Neural progenitor cell (in vitro differentiated cells): Measurements from ENCODE around the gene GTPBP1. TPM values are rescaled to one million over a fixed set of nuclear protein-coding genes. Genes with fewer than 3 reads are reported as not detected.

Experiments used
- DNase-seq: peaks from one replicate; pipeline ENCODE4 v3.0.0-alpha.2; 2016; ENCODE audit warnings: low spot score
- H2AFZ ChIP-seq: fragments of 200-600 bp; sonication (generic); replicated peaks from 2 replicates; pipeline ENCODE4 v1.6.1; 2016; ENCODE audit warnings: antibody characterized with exemption
- H3F3A ChIP-seq: fragments of 200-600 bp; sonication (generic); 2 replicates; pipeline ENCODE4 v1.6.1; 2016; ENCODE audit warnings: antibody characterized with exemption, low read depth
- H3K27ac ChIP-seq: fragments of 200-600 bp; sonication (generic); 2 replicates; pipeline ENCODE4 v1.5.1; 2016; ENCODE audit warnings: mild to moderate bottlenecking
- H3K27me3 ChIP-seq: fragments of 200-600 bp; sonication (generic); 2 replicates; pipeline ENCODE4 v1.6.1; 2016; ENCODE audit warnings: mild to moderate bottlenecking, moderate library complexity
- H3K36me3 ChIP-seq: fragments of 200-600 bp; sonication (generic); 2 replicates; pipeline ENCODE4 v1.5.1; 2016
- H3K4me1 ChIP-seq: fragments of 200-600 bp; sonication (generic); 2 replicates; pipeline ENCODE4 v1.6.1; 2016; ENCODE audit warnings: mixed run types
- H3K4me2 ChIP-seq: fragments of 200-600 bp; sonication (generic); 2 replicates; pipeline ENCODE4 v1.6.1; 2016
- H3K4me3 ChIP-seq: fragments of 200-600 bp; sonication (generic); 2 replicates; pipeline ENCODE4 v1.5.1; 2016
- H3K79me2 ChIP-seq: fragments of 200-600 bp; sonication (generic); 2 replicates; pipeline ENCODE4 v1.6.1; 2016; ENCODE audit warnings: low read depth
- H3K9ac ChIP-seq: fragments of 200-600 bp; sonication (generic); 2 replicates; pipeline ENCODE4 v1.6.1; 2016
- H3K9me3 ChIP-seq: fragments of 200-600 bp; sonication (generic); 2 replicates; pipeline ENCODE4 v1.5.1; 2016; ENCODE audit warnings: low read depth
- H4K20me1 ChIP-seq: fragments of 200-600 bp; sonication (generic); 2 replicates; pipeline ENCODE4 v1.6.1; 2016; ENCODE audit warnings: low read depth
- H3K27ac Mint-ChIP-seq: 3 replicates; pipeline ENCODE4 v1.8.0; 2021; ENCODE audit warnings: mixed read lengths
- H3K27me3 Mint-ChIP-seq: 2 replicates; pipeline ENCODE4 v1.8.0; 2022; ENCODE audit warnings: low read depth, mild to moderate bottlenecking, inconsistent platforms, moderate library complexity, mixed read lengths; ENCODE audit not compliant: insufficient read depth
- H3K36me3 Mint-ChIP-seq: 3 replicates; pipeline ENCODE4 v1.8.0; 2021; ENCODE audit warnings: mixed read lengths
- H3K4me1 Mint-ChIP-seq: 3 replicates; pipeline ENCODE4 v1.8.0; 2021; ENCODE audit warnings: mixed read lengths
- H3K4me3 Mint-ChIP-seq: 3 replicates; pipeline ENCODE4 v1.8.0; 2021; ENCODE audit warnings: mild to moderate bottlenecking, moderate library complexity, mixed read lengths
- H3K9me3 Mint-ChIP-seq: 3 replicates; pipeline ENCODE4 v1.8.0; 2020; ENCODE audit warnings: mixed read lengths
- CTCF ChIP-seq: fragments of 200-600 bp; sonication (generic); IDR thresholded peaks from 2 replicates; pipeline ENCODE4 v1.5.1; 2017; ENCODE audit warnings: antibody characterized with exemption, mild to moderate bottlenecking
- EZH2 ChIP-seq: fragments of 200-600 bp; sonication (generic); IDR thresholded peaks from 2 replicates; pipeline ENCODE4 v1.6.1; 2017; ENCODE audit warnings: antibody characterized with exemption, mild to moderate bottlenecking, moderate library complexity
- EZH2phosphoT487 ChIP-seq: fragments of 200-600 bp; sonication (generic); IDR thresholded peaks from 2 replicates; pipeline ENCODE4 v1.6.1; 2017; ENCODE audit warnings: antibody characterized with exemption
- total RNA-seq: library from RNA; depleted of rRNA; stranded (reverse); fragments of >200 nt; gene quantifications from 2 replicates; pipeline ENCODE4 v1.2.3, GENCODE V29; 2015; ENCODE audit warnings: low replicate concordance

Gene GTPBP1
- total RNA-seq, 1 donor from 2014 or later, result 40.8 TPM

DNA sequence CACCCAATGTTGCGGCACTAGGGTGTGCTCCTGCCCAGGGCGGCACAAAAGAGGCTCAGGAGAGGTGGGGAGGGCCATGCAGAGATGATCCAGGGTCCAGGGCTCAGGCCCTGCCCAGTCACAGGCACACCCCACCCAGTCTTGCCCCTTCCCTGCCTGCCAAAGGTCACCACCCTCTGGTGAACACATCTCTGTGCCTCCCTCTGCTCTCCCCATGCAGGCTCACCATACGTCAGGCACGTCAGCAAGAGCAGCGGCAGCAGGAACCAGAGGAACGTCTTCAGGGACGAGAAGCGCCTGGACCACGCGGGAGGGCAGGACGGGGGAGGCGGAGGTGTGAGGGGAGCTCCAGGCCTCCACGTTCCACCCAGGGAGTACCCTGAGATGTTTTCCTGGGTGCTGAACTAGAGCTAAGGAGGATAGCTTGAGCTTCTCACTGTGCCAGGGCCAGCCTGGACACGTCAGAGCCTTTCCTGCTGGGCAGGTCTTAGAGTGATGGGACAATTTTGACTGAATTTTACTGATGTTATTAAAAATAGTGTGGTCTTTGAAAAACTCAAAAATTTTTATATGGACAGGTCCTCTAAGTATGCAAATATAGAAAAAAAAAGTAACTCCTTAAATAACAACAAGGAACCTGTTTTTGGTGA, 42.9 kb downstream of the GTPBP1 start:
- H3K9me3 ChIP-seq, result no peaks in the 10 kb centered on the region
- no peak overlapping the region for H3K4me2 ChIP-seq
- no peak overlapping the region for H2AFZ ChIP-seq
- peaks cover 1% of the 10 kb centered on the region for H3F3A ChIP-seq
- H3K79me2 ChIP-seq, result no peaks in the 10 kb centered on the region
- H3K36me3 Mint-ChIP-seq, result peaks cover 19% of the 10 kb centered on the region
- H3K27me3 ChIP-seq, result no peaks in the 10 kb centered on the region
- no peaks in the 10 kb centered on the region for H3K36me3 ChIP-seq
- H4K20me1 ChIP-seq, result peaks cover 4% of the 10 kb centered on the region
- H3K9me3 Mint-ChIP-seq, result no peaks in the 10 kb centered on the region
- H3K4me3 Mint-ChIP-seq, result no peak overlapping the region
- no peaks in the 10 kb centered on the region for H3K4me1 ChIP-seq
- no peak overlapping the region for H3K27ac ChIP-seq
- H3K4me3 ChIP-seq, result no peak overlapping the region
- no peak for TF ChIP-seq EZH2phosphoT487
- no peak for TF ChIP-seq EZH2
- no peak for TF ChIP-seq CTCF
- no peak overlapping the region for H3K27ac Mint-ChIP-seq
- peaks cover 5% of the 10 kb centered on the region for H3K27me3 Mint-ChIP-seq
- DNase-seq, result no peak
- no peak overlapping the region for H3K9ac ChIP-seq
- H3K4me1 Mint-ChIP-seq, result no peaks in the 10 kb centered on the region

- Mint-ChIP-seq H3K36me3 (peaks cover 15% of the 10 kb centered on the region), H3K4me3 (no peak overlapping the region), H3K4me1 (peaks cover 12% of the 10 kb centered on the region), H3K9me3 (no peaks in the 10 kb centered on the region), H3K27me3 (peaks cover 5% of the 10 kb centered on the region), H3K27ac (no peak overlapping the region)
- Histone ChIP-seq H3K79me2 (no peaks in the 10 kb centered on the region), H3K4me1 (peaks cover 13% of the 10 kb centered on the region), H3K36me3 (no peaks in the 10 kb centered on the region), H3K4me2 (no peak overlapping the region), H4K20me1 (peaks cover 12% of the 10 kb centered on the region), H3K4me3 (no peak overlapping the region), H3K9ac (no peak overlapping the region), H3K27me3 (no peaks in the 10 kb centered on the region), H3K9me3 (no peaks in the 10 kb centered on the region), H3K27ac (no peak overlapping the region), H3F3A (peaks cover 16% of the 10 kb centered on the region), H2AFZ (no peak overlapping the region)
- no peak for DNase-seq
- TF ChIP-seq CTCF, result no peak
- TF ChIP-seq EZH2, result no peak
- TF ChIP-seq EZH2phosphoT487, result no peak
Measured at GRCh38 chr22:38750104-38750503, 44.4 kb downstream of the GTPBP1 start.

- H3K36me3 ChIP-seq, result no peaks in the 10 kb centered on the region
- DNase-seq, result no peak
- no peak for TF ChIP-seq CTCF
- no peak for TF ChIP-seq EZH2phosphoT487
- TF ChIP-seq EZH2, result no peak
- Mint-ChIP-seq H3K9me3 (no peaks in the 10 kb centered on the region), H3K36me3 (peaks cover 14% of the 10 kb centered on the region), H3K4me3 (no peak overlapping the region), H3K27me3 (peaks cover 5% of the 10 kb centered on the region), H3K27ac (no peak overlapping the region), H3K4me1 (peaks cover 13% of the 10 kb centered on the region)
- peaks cover 21% of the 10 kb centered on the region for H3F3A ChIP-seq
- no peak overlapping the region for H3K27ac ChIP-seq
- H3K4me1 ChIP-seq, result peaks cover 13% of the 10 kb centered on the region
- H3K9me3 ChIP-seq, result no peaks in the 10 kb centered on the region
- H3K4me2 ChIP-seq, result no peak overlapping the region
- no peaks in the 10 kb centered on the region for H3K79me2 ChIP-seq
- no peak overlapping the region for H3K9ac ChIP-seq
- peaks cover 12% of the 10 kb centered on the region for H4K20me1 ChIP-seq
- H2AFZ ChIP-seq, result no peak overlapping the region
- no peaks in the 10 kb centered on the region for H3K27me3 ChIP-seq
- H3K4me3 ChIP-seq, result no peak overlapping the region
Measured at GRCh38 chr22:38750638-38751037, 44.9 kb downstream of the GTPBP1 start.
